Measurements from ENCODE around the gene KLHDC7A.

The KLHDC7A gene

DNA sequence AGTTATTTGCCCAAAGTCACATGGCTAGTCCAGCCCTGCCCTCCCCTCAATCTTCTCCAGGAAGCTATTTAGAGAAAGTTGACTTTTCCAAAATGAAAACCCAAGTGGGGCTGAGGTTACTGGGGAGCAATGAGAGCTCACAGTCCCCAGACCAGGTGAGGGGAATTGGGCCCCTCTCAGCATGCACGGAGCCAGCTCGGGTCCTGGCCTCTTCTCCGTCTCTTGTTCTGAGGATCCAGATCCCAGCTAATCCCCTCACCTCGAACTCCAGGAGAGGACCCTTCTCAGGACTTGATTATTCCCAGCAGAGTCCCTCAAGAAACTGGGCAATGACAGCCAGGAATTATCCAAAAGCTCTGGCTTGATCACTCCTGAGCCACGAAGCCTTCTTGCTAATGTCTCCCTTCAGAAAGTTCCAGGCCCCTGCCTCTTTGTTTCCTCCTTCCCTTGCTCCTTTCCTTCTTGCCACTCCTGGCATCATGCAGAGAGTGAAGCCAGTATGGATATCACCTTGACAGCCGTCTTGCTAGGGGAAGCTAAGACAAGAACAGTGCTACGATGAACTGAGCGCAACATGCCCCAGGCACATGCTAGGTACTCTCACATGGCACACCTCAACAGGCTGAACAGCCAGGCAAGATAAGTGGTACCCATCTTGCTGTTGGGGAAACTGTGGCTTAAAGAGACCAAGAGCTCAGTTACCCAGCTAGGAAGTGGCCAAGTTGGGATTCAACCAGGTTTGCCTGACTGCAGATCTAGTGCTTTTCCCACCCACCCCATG is 51.9 kb downstream of the KLHDC7A start:
- TF ChIP-seq POLR2A (IDR thresholded peaks at IDR 0.05; ENCODE audit: low read depth, low read length) = no peak
- FAIRE-seq (no peak), DNase-seq (ENCODE audit: insufficient read length, low spot score) (no peak)

DNA sequence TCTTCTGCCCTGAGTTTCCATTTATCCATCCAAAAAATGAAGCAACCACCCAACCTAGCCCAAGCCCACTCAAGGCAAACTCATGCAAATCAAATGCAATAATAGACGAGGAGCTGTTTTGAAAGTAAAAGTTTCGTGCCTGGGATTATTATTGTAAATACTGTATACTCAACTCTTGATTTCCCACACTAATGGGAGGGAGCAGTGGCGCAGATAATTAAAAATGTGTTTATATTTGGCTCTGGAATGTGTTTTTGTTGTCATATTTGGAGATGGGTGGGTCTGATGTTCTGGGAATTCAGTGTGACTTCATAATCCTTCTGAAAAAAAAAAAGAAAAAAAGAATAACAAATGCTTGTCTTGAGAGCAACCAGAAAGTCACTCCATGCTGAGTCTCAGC is 52.5 kb downstream of the KLHDC7A start:
- no peak for DNase-seq (ENCODE audit: insufficient read length, low spot score)
- FAIRE-seq = no peak
- TF ChIP-seq POLR2A (IDR thresholded peaks at IDR 0.05; ENCODE audit: low read depth, low read length) = no peak

DNA sequence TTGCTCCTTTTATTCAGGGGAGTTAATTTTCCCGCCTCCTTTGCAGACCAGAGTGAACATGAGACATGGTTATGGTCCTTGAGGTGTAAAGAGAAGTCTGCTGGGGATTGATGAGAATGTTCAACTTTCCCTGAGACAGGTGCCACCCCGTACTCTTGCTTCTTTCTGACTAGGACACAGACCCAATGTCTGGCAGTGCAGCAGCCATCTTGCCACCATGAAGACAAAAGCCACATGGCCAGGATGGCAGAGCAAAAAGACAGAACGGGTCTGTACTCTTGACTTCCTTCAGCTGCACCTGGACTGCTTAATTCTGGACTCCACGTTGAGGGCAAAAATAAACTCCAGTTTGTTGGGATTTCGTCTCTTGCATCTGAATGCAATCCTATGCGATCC is 54.1 kb downstream of the KLHDC7A start:
- FAIRE-seq (no peak), DNase-seq (ENCODE audit: insufficient read length, low spot score) (no peak)
- no peak for TF ChIP-seq POLR2A (IDR thresholded peaks at IDR 0.05; ENCODE audit: low read depth, low read length)
